8988T (cell line): ENCODE data around the gene LNPEP.
A peak's percentile ranks its signal among the peaks of the same experiment; 100 is the strongest.

Source experiments
- DNase-seq: peaks from one replicate; pipeline ENCODE4 v3.0.0; 2011

Gene LNPEP

GRCh38 chr5:96935559-96936430 lies at the start of gene LNPEP:
Gene LNPEP, plus strand, starts transcription at chr5:96936080. Its CDS starts 76 bp downstream, at chr5:96936156.
- peak; percentile 44 for DNase-seq

GRCh38 chr5:96893342-96893741 lies 42.5 kb upstream of the LNPEP start:
- no peak for DNase-seq

- no peak for DNase-seq
These were observed 39.6 kb upstream of the LNPEP start for GRCh38 chr5:96896276-96896675.

- DNase-seq, result no peak
These were observed 39.1 kb upstream of the LNPEP start for GRCh38 chr5:96896806-96897205.

- no peak for DNase-seq
These were observed 34.5 kb upstream of the LNPEP start for GRCh38 chr5:96901384-96901783.

GRCh38 chr5:96901841-96902240 lies 34.0 kb upstream of the LNPEP start:
- DNase-seq, result no peak

GRCh38 chr5:96902876-96903275 lies 33.0 kb upstream of the LNPEP start:
- no peak for DNase-seq

GRCh38 chr5:96903300-96903699 lies 32.6 kb upstream of the LNPEP start:
- DNase-seq, result no peak

- DNase-seq, result no peak
These were observed 31.6 kb upstream of the LNPEP start for GRCh38 chr5:96904054-96904931.

- DNase-seq, result no peak
These were observed 30.0 kb upstream of the LNPEP start for GRCh38 chr5:96905864-96906263.

GRCh38 chr5:96909003-96909402 lies 26.9 kb upstream of the LNPEP start:
- no peak for DNase-seq

- no peak for DNase-seq
These were observed 26.4 kb upstream of the LNPEP start for GRCh38 chr5:96909435-96909834.

GRCh38 chr5:96911139-96911538 lies 24.7 kb upstream of the LNPEP start:
- no peak for DNase-seq

GRCh38 chr5:96913233-96913632 lies 22.6 kb upstream of the LNPEP start:
- DNase-seq, result no peak

- no peak for DNase-seq
These were observed 16.1 kb upstream of the LNPEP start for GRCh38 chr5:96919754-96920197.

- DNase-seq, result no peak
These were observed 15.0 kb upstream of the LNPEP start for GRCh38 chr5:96920744-96921355.

- no peak for DNase-seq
These were observed 13.2 kb upstream of the LNPEP start for GRCh38 chr5:96922499-96923244.

- DNase-seq, result no peak
These were observed 11.8 kb upstream of the LNPEP start for GRCh38 chr5:96924016-96924443.

- no peak for DNase-seq
These were observed 9.6 kb upstream of the LNPEP start for GRCh38 chr5:96926276-96926675.

- DNase-seq, result no peak
These were observed 8.9 kb upstream of the LNPEP start for GRCh38 chr5:96927008-96927407.

GRCh38 chr5:96928931-96929708 lies 6.8 kb upstream of the LNPEP start:
- no peak for DNase-seq

- DNase-seq, result no peak
These were observed 5.8 kb upstream of the LNPEP start for GRCh38 chr5:96930058-96930457.
